DOHH2 (cell line): ENCODE results near the gene HSPB9.

Source experiments
- H3F3A ChIP-seq: fragments of 200-600 bp; sonication (generic), shearing (Covaris generic); 2 replicates; pipeline ENCODE4 v1.6.0; 2016; ENCODE audit warnings: antibody characterized with exemption, mild to moderate bottlenecking; ENCODE audit not compliant: control insufficient read depth, insufficient read depth
- H3K27ac ChIP-seq: fragments of 200-600 bp; sonication (generic); 2 replicates; pipeline ENCODE4 v1.5.1; 2014; ENCODE audit warnings: low read depth, mild to moderate bottlenecking, low read length, moderate library complexity
- H3K27me3 ChIP-seq: fragments of 200-600 bp; sonication (generic); 2 replicates; pipeline ENCODE4 v1.6.1; 2014; ENCODE audit warnings: mild to moderate bottlenecking, low read length, mixed read lengths; ENCODE audit not compliant: control insufficient read depth
- H3K36me3 ChIP-seq: fragments of 200-600 bp; sonication (generic); 2 replicates; pipeline ENCODE4 v1.6.1; 2014; ENCODE audit warnings: mild to moderate bottlenecking, low read length, moderate library complexity, mixed read lengths; ENCODE audit not compliant: control insufficient read depth
- H3K4me1 ChIP-seq: fragments of 200-600 bp; sonication (generic); 2 replicates; pipeline ENCODE4 v1.6.1; 2014; ENCODE audit warnings: mild to moderate bottlenecking, low read length, mixed read lengths; ENCODE audit not compliant: control insufficient read depth
- H3K4me2 ChIP-seq: fragments of 200-600 bp; sonication (generic); 2 replicates; pipeline ENCODE4 v1.6.0; 2014; ENCODE audit warnings: mild to moderate bottlenecking, low read length, moderate library complexity
- H3K4me3 ChIP-seq: fragments of 200-600 bp; sonication (generic); 2 replicates; pipeline ENCODE4 v1.5.1; 2014; ENCODE audit warnings: mild to moderate bottlenecking, low read length, mixed read lengths
- H3K79me2 ChIP-seq: fragments of 200-600 bp; sonication (generic); 2 replicates; pipeline ENCODE4 v1.6.1; 2014; ENCODE audit warnings: mild to moderate bottlenecking, low read length, mixed read lengths; ENCODE audit not compliant: control insufficient read depth
- H3K9me2 ChIP-seq: fragments of 200-600 bp; sonication (generic); replicated peaks from 2 replicates; pipeline ENCODE4 v1.6.1; 2014; ENCODE audit warnings: mild to moderate bottlenecking, low read length, mixed read lengths; ENCODE audit not compliant: control insufficient read depth
- H3K9me3 ChIP-seq: fragments of 200-600 bp; sonication (generic); 2 replicates; pipeline ENCODE4 v1.6.1; 2014; ENCODE audit warnings: antibody characterized with exemption, low read length, mixed read lengths; ENCODE audit not compliant: control insufficient read depth, insufficient read depth
- H4K20me1 ChIP-seq: fragments of 200-600 bp; sonication (generic); 2 replicates; pipeline ENCODE4 v1.6.0; 2014; ENCODE audit warnings: low read depth, mild to moderate bottlenecking, antibody characterized with exemption, low read length, moderate library complexity; ENCODE audit not compliant: control insufficient read depth, insufficient read depth
- CTCF ChIP-seq: fragments of 200-600 bp; sonication (generic); IDR thresholded peaks from one replicate; pipeline ENCODE4 v1.5.1; 2014; ENCODE audit warnings: antibody characterized with exemption, mild to moderate bottlenecking, low read depth, low read length; ENCODE audit not compliant: poor library complexity, severe bottlenecking
- EZH2phosphoT487 ChIP-seq: fragments of 200-600 bp; sonication (generic); IDR thresholded peaks from 2 replicates; pipeline ENCODE4 v1.6.1; 2017; ENCODE audit warnings: borderline replicate concordance, mild to moderate bottlenecking, antibody characterized with exemption, low read length, moderate library complexity, mixed read lengths

Gene HSPB9

GRCh38 chr17:42132941-42133340, 10.3 kb downstream of the HSPB9 start:
- H3F3A ChIP-seq, result peaks cover 24% of the 10 kb centered on the region
- H4K20me1 ChIP-seq, result peaks cover 28% of the 10 kb centered on the region
- TF ChIP-seq CTCF (no peak), EZH2phosphoT487 (no peak)
- peak overlapping the region; percentile 82 for H3K27ac ChIP-seq
- peaks cover 67% of the 10 kb centered on the region for H3K4me1 ChIP-seq
- H3K36me3 ChIP-seq, result peaks cover 71% of the 10 kb centered on the region
- no peaks in the 10 kb centered on the region for H3K9me2 ChIP-seq
- H3K27me3 ChIP-seq, result no peaks in the 10 kb centered on the region
- H3K4me3 ChIP-seq, result peak overlapping the region; percentile 50
- H3K9me3 ChIP-seq, result no peaks in the 10 kb centered on the region
- peaks cover 67% of the 10 kb centered on the region for H3K79me2 ChIP-seq
- H3K4me2 ChIP-seq, result peak overlapping the region; percentile 87

GRCh38 chr17:42133461-42134041, 10.9 kb downstream of the HSPB9 start:
- Histone ChIP-seq H3K27me3 (no peaks in the 10 kb centered on the region), H3K4me1 (peaks cover 70% of the 10 kb centered on the region), H3K4me3 (peak overlapping the region; percentile 50), H3K4me2 (peak overlapping the region; percentile 87), H3K9me2 (no peaks in the 10 kb centered on the region), H3K36me3 (peaks cover 67% of the 10 kb centered on the region), H3K79me2 (peaks cover 73% of the 10 kb centered on the region), H3F3A (peaks cover 24% of the 10 kb centered on the region), H3K9me3 (no peaks in the 10 kb centered on the region), H4K20me1 (peaks cover 28% of the 10 kb centered on the region), H3K27ac (peak overlapping the region; percentile 82)
- no peak for TF ChIP-seq EZH2phosphoT487
- no peak for TF ChIP-seq CTCF

GRCh38 chr17:42135151-42135550, 12.5 kb downstream of the HSPB9 start:
- peak overlapping the region; percentile 56 for H3K4me2 ChIP-seq
- no peaks in the 10 kb centered on the region for H3K27me3 ChIP-seq
- TF ChIP-seq EZH2phosphoT487 (no peak), CTCF (no peak)
- peak overlapping the region; percentile 29 for H3K27ac ChIP-seq
- H4K20me1 ChIP-seq, result peaks cover 28% of the 10 kb centered on the region
- H3F3A ChIP-seq, result peaks cover 24% of the 10 kb centered on the region
- no peak overlapping the region for H3K4me3 ChIP-seq
- peaks cover 89% of the 10 kb centered on the region for H3K79me2 ChIP-seq
- H3K9me2 ChIP-seq, result no peaks in the 10 kb centered on the region
- H3K4me1 ChIP-seq, result peaks cover 73% of the 10 kb centered on the region
- H3K9me3 ChIP-seq, result no peaks in the 10 kb centered on the region
- H3K36me3 ChIP-seq, result peaks cover 51% of the 10 kb centered on the region
